SJCRH30 (cell line): ENCODE results near the gene TRIM22. TPM values are rescaled to one million over a fixed set of nuclear protein-coding genes. Genes with fewer than 3 reads are reported as not detected.
"Not testable (repeated sequence)": the region's sequence is repeated elsewhere in the genome, so short reads cannot be mapped to it uniquely, and the experiment has no call there.

Source experiments
- DNase-seq, 2 experiments: peaks; one replicate each; pipeline ENCODE4 v3.0.0-alpha.2; 2015 to 2020
- H3K27ac ChIP-seq: fragments of 250-450 bp; sonication (Bioruptor Pico); 2 replicates; pipeline ENCODE4 v1.5.1; 2020; ENCODE audit warnings: mild to moderate bottlenecking, moderate library complexity
- H3K27me3 ChIP-seq: fragments of 250-450 bp; sonication (Bioruptor Pico); 2 replicates; pipeline ENCODE4 v1.5.1; 2020; ENCODE audit warnings: mild to moderate bottlenecking, moderate library complexity
- H3K36me3 ChIP-seq: fragments of 250-450 bp; sonication (Bioruptor Pico); 2 replicates; pipeline ENCODE4 v1.5.1; 2020; ENCODE audit warnings: mild to moderate bottlenecking, moderate library complexity
- H3K4me1 ChIP-seq: fragments of 250-450 bp; sonication (Bioruptor Pico); 2 replicates; pipeline ENCODE4 v1.5.1; 2020; ENCODE audit warnings: mild to moderate bottlenecking, moderate library complexity
- H3K4me3 ChIP-seq: fragments of 250-450 bp; sonication (Bioruptor Pico); 2 replicates; pipeline ENCODE4 v1.5.1; 2020; ENCODE audit warnings: mild to moderate bottlenecking, moderate library complexity
- H3K9me3 ChIP-seq: fragments of 250-450 bp; sonication (Bioruptor Pico); replicated peaks from 2 replicates; pipeline ENCODE4 v1.5.1; 2020; ENCODE audit warnings: mild to moderate bottlenecking, moderate library complexity
- total RNA-seq: library from RNA; depleted of rRNA; stranded (reverse); fragments of >200 nt; shearing (Covaris generic); gene quantifications from 2 replicates; pipeline ENCODE4 v1.2.3, GENCODE V29; 2014

Gene TRIM22
- total RNA-seq, 1 experiment from 2014 or later, result 0.65 TPM

- H3K27me3 ChIP-seq, H3K36me3 ChIP-seq, H3K4me1 ChIP-seq, H3K9me3 ChIP-seq, H3K4me3 ChIP-seq, DNase-seq: not testable (repeated sequence)
- peak overlapping the region; percentile 83; the same call in 1 of the 2 replicates for H3K27ac ChIP-seq
Observed at GRCh38 chr11:5683620-5684019, 6.0 kb upstream of the TRIM22 start.

GRCh38 chr11:5684036-5684645 lies 5.4 kb upstream of the TRIM22 start:
- Histone ChIP-seq H3K4me1 (no peaks in the 10 kb centered on the region), H3K9me3 (no peaks in the 10 kb centered on the region; the same call in 1 of the 2 replicates), H3K4me3 (peak overlapping the region; percentile 60), H3K27ac (peak overlapping the region; percentile 83), H3K27me3 (no peaks in the 10 kb centered on the region), H3K36me3 (no peaks in the 10 kb centered on the region)
- no peak for DNase-seq

GRCh38 chr11:5684646-5685362 lies 4.8 kb upstream of the TRIM22 start, which contains the start of gene TRIM5:
TSS of gene TRIM5 (minus strand) at chr11:5685074. CDS start at chr11:5680177, 4,897 bp downstream.
- Histone ChIP-seq H3K4me1 (no peaks in the 10 kb centered on the region), H3K36me3 (no peaks in the 10 kb centered on the region), H3K4me3 (peak within 1 kb of the TSS; percentile 60), H3K27me3 (no peaks in the 10 kb centered on the region), H3K27ac (peak within 1 kb of the TSS; percentile 83), H3K9me3 (no peaks in the 10 kb centered on the region; the same call in 1 of the 2 replicates)
- DNase-seq, result peak; percentile 86 to 93

GRCh38 chr11:5686426-5686825 lies 3.2 kb upstream of the TRIM22 start:
- Histone ChIP-seq H3K9me3 (no peaks in the 10 kb centered on the region; the same call in 1 of the 2 replicates), H3K27ac (no peak overlapping the region), H3K4me3 (no peak overlapping the region), H3K27me3 (no peaks in the 10 kb centered on the region), H3K36me3 (no peaks in the 10 kb centered on the region), H3K4me1 (no peaks in the 10 kb centered on the region)
- no peak for DNase-seq

GRCh38 chr11:5688482-5688881 lies 1.1 kb upstream of the TRIM22 start:
- Histone ChIP-seq H3K27me3 (no peaks in the 10 kb centered on the region), H3K4me3 (no peak overlapping the region), H3K36me3 (no peaks in the 10 kb centered on the region), H3K9me3 (no peaks in the 10 kb centered on the region; the same call in 1 of the 2 replicates), H3K4me1 (no peaks in the 10 kb centered on the region), H3K27ac (no peak overlapping the region)
- DNase-seq, result no peak

- no peaks in the 10 kb centered on the region for H3K27me3 ChIP-seq
- peak overlapping the region; percentile 9; the same call in 1 of the 2 replicates for H3K4me3 ChIP-seq
- no peaks in the 10 kb centered on the region; the same call in 1 of the 2 replicates for H3K9me3 ChIP-seq
- H3K36me3 ChIP-seq, result no peaks in the 10 kb centered on the region
- no peaks in the 10 kb centered on the region for H3K4me1 ChIP-seq
- H3K27ac ChIP-seq, result no peak overlapping the region
- no peak for DNase-seq
Observed at GRCh38 chr11:5690216-5690615, 626 bp downstream of the TRIM22 start.

GRCh38 chr11:5690736-5691135 lies 1.1 kb downstream of the TRIM22 start:
- H3K27ac ChIP-seq, result no peak overlapping the region
- H3K9me3 ChIP-seq, result no peaks in the 10 kb centered on the region; the same call in 1 of the 2 replicates
- DNase-seq, result no peak
- H3K4me3 ChIP-seq, result peak overlapping the region; percentile 9; the same call in 1 of the 2 replicates
- no peaks in the 10 kb centered on the region for H3K36me3 ChIP-seq
- no peaks in the 10 kb centered on the region for H3K4me1 ChIP-seq
- H3K27me3 ChIP-seq, result no peaks in the 10 kb centered on the region

GRCh38 chr11:5691238-5691963 lies 1.8 kb downstream of the TRIM22 start:
- not testable (repeated sequence) for H3K27ac ChIP-seq, H3K27me3 ChIP-seq, H3K4me3 ChIP-seq

GRCh38 chr11:5691964-5692361 lies 2.4 kb downstream of the TRIM22 start:
- peaks cover 7% of the 10 kb centered on the region; the same call in 1 of the 2 replicates for H3K4me1 ChIP-seq
- no peak overlapping the region for H3K4me3 ChIP-seq
- H3K36me3 ChIP-seq, result no peaks in the 10 kb centered on the region
- DNase-seq, result no peak
- no peaks in the 10 kb centered on the region; the same call in 1 of the 2 replicates for H3K9me3 ChIP-seq
- no peak overlapping the region for H3K27ac ChIP-seq
- H3K27me3 ChIP-seq, result no peaks in the 10 kb centered on the region

More at GRCh38 chr11:5691238-5691963, 1.8 kb downstream of the TRIM22 start:
- H3K36me3 ChIP-seq, DNase-seq, H3K9me3 ChIP-seq, H3K4me1 ChIP-seq: not testable (repeated sequence)

GRCh38 chr11:5694642-5695041 lies 5.1 kb downstream of the TRIM22 start:
- peaks cover 7% of the 10 kb centered on the region; the same call in 1 of the 2 replicates for H3K4me1 ChIP-seq
- H3K27ac ChIP-seq, result no peak overlapping the region
- DNase-seq, result no peak
- no peaks in the 10 kb centered on the region for H3K9me3 ChIP-seq
- H3K4me3 ChIP-seq, result no peak overlapping the region
- H3K27me3 ChIP-seq, result 0 out of 2 replicates have a peak, but pooled peaks cover 3% of the 10 kb centered on the region
- H3K36me3 ChIP-seq, result no peaks in the 10 kb centered on the region

- Histone ChIP-seq H3K4me1 (peaks cover 7% of the 10 kb centered on the region; the same call in 1 of the 2 replicates), H3K27me3 (0 out of 2 replicates have a peak, but pooled peaks cover 3% of the 10 kb centered on the region), H3K36me3 (no peaks in the 10 kb centered on the region), H3K4me3 (no peak overlapping the region), H3K27ac (no peak overlapping the region), H3K9me3 (no peaks in the 10 kb centered on the region)
- DNase-seq, result no peak
Observed at GRCh38 chr11:5695580-5695979, 6.0 kb downstream of the TRIM22 start.

GRCh38 chr11:5696210-5696609 lies 6.6 kb downstream of the TRIM22 start:
- H3K27ac ChIP-seq, result no peak overlapping the region
- no peaks in the 10 kb centered on the region for H3K9me3 ChIP-seq
- peaks cover 7% of the 10 kb centered on the region; the same call in 1 of the 2 replicates for H3K4me1 ChIP-seq
- no peaks in the 10 kb centered on the region for H3K36me3 ChIP-seq
- peak; percentile 27 to 32 for DNase-seq
- H3K27me3 ChIP-seq, result 0 out of 2 replicates have a peak, but pooled peaks cover 3% of the 10 kb centered on the region
- no peak overlapping the region for H3K4me3 ChIP-seq

- Histone ChIP-seq H3K9me3 (no peaks in the 10 kb centered on the region), H3K27me3 (0 out of 2 replicates have a peak, but pooled peaks cover 3% of the 10 kb centered on the region), H3K4me1 (peaks cover 7% of the 10 kb centered on the region; the same call in 1 of the 2 replicates), H3K4me3 (no peak overlapping the region), H3K27ac (no peak overlapping the region), H3K36me3 (no peaks in the 10 kb centered on the region)
- no peak for DNase-seq
Observed at GRCh38 chr11:5698281-5698680, 8.7 kb downstream of the TRIM22 start.

- no peak overlapping the region for H3K27ac ChIP-seq
- no peak for DNase-seq
- no peaks in the 10 kb centered on the region for H3K9me3 ChIP-seq
- H3K4me3 ChIP-seq, result no peak overlapping the region
- H3K4me1 ChIP-seq, result peaks cover 7% of the 10 kb centered on the region; the same call in 1 of the 2 replicates
- 0 out of 2 replicates have a peak, but pooled peaks cover 3% of the 10 kb centered on the region for H3K27me3 ChIP-seq
- no peaks in the 10 kb centered on the region for H3K36me3 ChIP-seq
Observed at GRCh38 chr11:5700421-5701054, 10.9 kb downstream of the TRIM22 start.
